Gastroesophageal sphincter (tissue), 4 donors: ENCODE data around the gene FXYD6. TPM values are rescaled to one million over a fixed set of nuclear protein-coding genes. Genes with fewer than 3 reads are reported as not detected.

Experiments used
- ATAC-seq: fragments of 150-250 bp; one replicate; pipeline ENCODE4 v1.9.1; 2016; ENCODE audit warnings: mild to moderate bottlenecking, moderate library complexity
- H3K27ac ChIP-seq, 4 donors: fragments of 200-600 bp; sonication (generic) in 3 of 4; 1 replicate in 3 of 4; 2 replicates in 1 of 4; pipeline ENCODE4 v1.5.1; 2016 to 2019
- H3K27me3 ChIP-seq: fragments of 200-600 bp; sonication (generic); one replicate; pipeline ENCODE4 v1.5.1; 2019
- H3K36me3 ChIP-seq, 2 donors: fragments of 200-600 bp; sonication (generic); one replicate each; pipeline ENCODE4 v1.5.1; 2019; ENCODE audit warnings: control low read depth in 1 of 2
- H3K4me1 ChIP-seq, 3 donors: fragments of 200-600 bp; sonication (generic); 1 replicate in 2 of 3; 2 replicates in 1 of 3; pipeline ENCODE4 v1.5.1; 2016 to 2019; ENCODE audit warnings: control low read depth in 2 of 3
- H3K4me3 ChIP-seq, 2 donors: fragments of 200-600 bp; sonication (generic); one replicate each; pipeline ENCODE4 v1.5.1; 2019; ENCODE audit warnings: mild to moderate bottlenecking in 1 of 2, moderate library complexity in 1 of 2
- H3K9me3 ChIP-seq, 3 donors: fragments of 200-600 bp; sonication (generic); one replicate each; pipeline ENCODE4 v1.5.1; 2017 to 2019; ENCODE audit warnings: control low read depth in 2 of 3
- CTCF ChIP-seq, 4 experiments: fragments of 200-600 bp in 2 of 4; fragments of 450-650 bp in 2 of 4; sonication (generic) in 1 of 4; IDR thresholded peaks; one replicate each; pipeline ENCODE4 v1.5.1; 2017 to 2019; ENCODE audit warnings: antibody characterized with exemption in 4 of 4, mild to moderate bottlenecking in 2 of 4, moderate library complexity in 2 of 4
- EP300 ChIP-seq: sonication (generic); formaldehyde crosslinking; IDR thresholded peaks from one replicate; pipeline ENCODE4 v1.6.1; 2017; ENCODE audit warnings: antibody characterized with exemption, mild to moderate bottlenecking
- POLR2A ChIP-seq, 2 donors: fragments of 450-650 bp; IDR thresholded peaks; one replicate each; pipeline ENCODE4 v1.6.1; 2017; ENCODE audit warnings: antibody characterized with exemption in 2 of 2, mild to moderate bottlenecking in 2 of 2, moderate library complexity in 1 of 2
- POLR2AphosphoS5 ChIP-seq: sonication (generic); formaldehyde crosslinking; IDR thresholded peaks from one replicate; pipeline ENCODE4 v1.6.1; 2017; ENCODE audit warnings: antibody characterized with exemption
- WGBS, 2 donors: methylation state at CpG; one replicate each; pipeline ENCODE4 v1.1.5; 2018; ENCODE audit warnings: low coverage in 1 of 2; 5-methylcytosine and 5-hydroxymethylcytosine counted together
- total RNA-seq, 4 donors: library from RNA; depleted of rRNA; stranded (reverse); fragments of >200 nt; gene quantifications; one replicate each; pipeline ENCODE4 v1.1.0, GENCODE V29; 2016

Gene FXYD6
- total RNA-seq, 4 donors from 2014 or later = 28.6 to 76.7 (median 74.4) TPM

- WGBS, 2 donors = 82 to 86% methylated on average over 1 of the region's 1 CpG
- H3K36me3 ChIP-seq = no peaks in the 10 kb centered on the region
- peaks cover 0 to 61% (median 8%) of the 10 kb centered on the region in 3 donors for H3K4me1 ChIP-seq
- no peak overlapping the region for H3K27ac ChIP-seq
- ATAC-seq = no peak
- no peaks in the 10 kb centered on the region for H3K9me3 ChIP-seq
- H3K4me3 ChIP-seq = no peak overlapping the region
- no peaks in the 10 kb centered on the region for H3K27me3 ChIP-seq
- TF ChIP-seq POLR2A (IDR thresholded peaks at IDR 0.05) = no peak
- TF ChIP-seq POLR2AphosphoS5 = no peak
- no peak for TF ChIP-seq EP300
- TF ChIP-seq CTCF (IDR thresholded peaks at IDR 0.05) = no peak
Observed at GRCh38 chr11:117863383-117863782, 13.1 kb downstream of the FXYD6 start.

GRCh38 chr11:117862753-117863152, 13.7 kb downstream of the FXYD6 start:
- Histone ChIP-seq H3K36me3 (no peaks in the 10 kb centered on the region), H3K27ac (peak overlapping the region in 2 of 4 donors; percentile 64 to 75), H3K4me1 (peaks cover 0 to 67% (median 8%) of the 10 kb centered on the region in 3 donors), H3K27me3 (no peaks in the 10 kb centered on the region), H3K4me3 (no peak overlapping the region), H3K9me3 (no peaks in the 10 kb centered on the region)
- TF ChIP-seq POLR2AphosphoS5 = no peak
- TF ChIP-seq CTCF (IDR thresholded peaks at IDR 0.05) = no peak
- TF ChIP-seq EP300 = no peak
- TF ChIP-seq POLR2A (IDR thresholded peaks at IDR 0.05) = no peak
- ATAC-seq = no peak
- 100% methylated on average over 1 of the region's 1 CpG; no CpG with 5 or more reads in 1 of the 2 donors for WGBS, 2 donors

- ATAC-seq = no peak
- WGBS, 2 donors = 30 to 43% methylated on average over 7 to 10 of the region's 12 CpGs
- H3K27ac ChIP-seq = peak overlapping the region in 3 of 4 donors; percentile 27 to 75 (median 64)
- H3K4me3 ChIP-seq = peak overlapping the region in 1 of 2 donors; percentile 7
- TF ChIP-seq POLR2AphosphoS5 (no peak), EP300 (no peak), POLR2A (IDR thresholded peaks at IDR 0.05) (no peak), CTCF (IDR thresholded peaks at IDR 0.05) (no peak)
- H3K36me3 ChIP-seq = no peaks in the 10 kb centered on the region
- H3K4me1 ChIP-seq = peaks cover 0 to 68% (median 8%) of the 10 kb centered on the region in 3 donors
- no peaks in the 10 kb centered on the region for H3K27me3 ChIP-seq
- no peaks in the 10 kb centered on the region for H3K9me3 ChIP-seq
Observed at GRCh38 chr11:117862019-117862725, 14.3 kb downstream of the FXYD6 start.

GRCh38 chr11:117861151-117862018, 15.1 kb downstream of the FXYD6 start:
- 27 to 38% methylated on average over 3 to 9 of the region's 13 CpGs for WGBS, 2 donors
- ATAC-seq = peak; percentile 39
- H3K4me3 ChIP-seq = no peak overlapping the region
- peaks cover 0 to 68% (median 8%) of the 10 kb centered on the region in 3 donors for H3K4me1 ChIP-seq
- H3K27me3 ChIP-seq = no peaks in the 10 kb centered on the region
- peak overlapping the region in 3 of 4 donors; percentile 50 to 75 (median 64) for H3K27ac ChIP-seq
- H3K36me3 ChIP-seq = no peaks in the 10 kb centered on the region
- TF ChIP-seq EP300 (no peak), POLR2A (IDR thresholded peaks at IDR 0.05) (no peak), CTCF (IDR thresholded peaks at IDR 0.05) (no peak), POLR2AphosphoS5 (no peak)
- no peaks in the 10 kb centered on the region for H3K9me3 ChIP-seq
